K562 (cell line): ENCODE data around the gene DDX5. TPM values are rescaled to one million over a fixed set of nuclear protein-coding genes. Genes with fewer than 3 reads are reported as not detected.
A peak's percentile ranks its signal among the peaks of the same experiment; 100 is the strongest.

Experiments used
- HNRNPH1 ChIP-seq: fragments of 200-400 bp; formaldehyde crosslinking; optimal IDR thresholded peaks from 2 replicates; pipeline ENCODE3; 2017; ENCODE audit warnings: low read depth, mild to moderate bottlenecking, low read length, moderate library complexity
- SMAD4 ChIP-seq: fragments of 250-450 bp; sonication (Bioruptor Pico); conservative IDR thresholded peaks from 2 replicates; pipeline ENCODE4 v1.8.0; 2021; ENCODE audit warnings: inconsistent platforms, mild to moderate bottlenecking, moderate library complexity
- ZC3H4 ChIP-seq: sonication (generic); formaldehyde crosslinking; IDR thresholded peaks from 2 replicates; pipeline ENCODE4 v1.9.0; 2021; ENCODE audit warnings: missing genetic modification reagents, borderline replicate concordance
- ZNF263 ChIP-seq: sonication (generic); formaldehyde crosslinking; IDR thresholded peaks from 2 replicates; pipeline ENCODE4 v1.8.0; 2022; ENCODE audit warnings: mild to moderate bottlenecking, missing genetic modification reagents, borderline replicate concordance
- ZSCAN32 ChIP-seq: fragments of 450-650 bp; formaldehyde crosslinking; IDR thresholded peaks from 2 replicates; pipeline ENCODE4 v1.4.0; 2020; ENCODE audit warnings: mild to moderate bottlenecking, moderate library complexity
- polyA plus RNA-seq, 8 experiments: library from polyadenylated mRNA; depleted of rRNA in 4 of 8; stranded (reverse) in 5 of 8; unstranded in 3 of 8; fragments of >200 nt; fragmentation: Nextera tagmentation in 2 of 8; fragmentation: Illumina TruSeq in 1 of 8; extraction: Ambion mirVana in 2 of 8; extraction: Trizol in 1 of 8; gene quantifications; 2 replicates each; pipeline versions ENCODE4 v1.2.1 to v1.2.3, GENCODE V29; 2011 to 2014; ENCODE audit warnings: inconsistent platforms in 1 of 8, missing spikeins in 1 of 8
- total RNA-seq, 7 experiments: library from RNA; depleted of rRNA in 6 of 7; stranded (reverse); fragments of >200 nt in 6 of 7; fragmentation: Illumina TruSeq in 2 of 7; extraction: Trizol in 2 of 7; gene quantifications; 2 replicates each; pipeline versions ENCODE4 v1.2.1 to v1.2.3, GENCODE V29; 2011 to 2021; ENCODE audit warnings: low replicate concordance in 1 of 7
- TF ChIP-seq, protein P1 (sequence below): sonication (generic); formaldehyde crosslinking; IDR thresholded peaks from 2 replicates; pipeline ENCODE4 v1.8.0; 2022; ENCODE audit warnings: mild to moderate bottlenecking, missing genetic modification reagents
- TF ChIP-seq, protein P2 (sequence below): sonication (generic); formaldehyde crosslinking; IDR thresholded peaks from 2 replicates; pipeline ENCODE4 v1.8.0; 2023; ENCODE audit warnings: missing genetic modification reagents, mild to moderate bottlenecking, borderline replicate concordance
- TF ChIP-seq, protein P3 (sequence below), 2 experiments: IDR thresholded peaks; 2 replicates each; pipeline ENCODE4 v1.6.1; 2011; ENCODE audit warnings: borderline replicate concordance in 1 of 2, control low read depth in 1 of 2, low read depth in 1 of 2, low read length in 1 of 2, mild to moderate bottlenecking in 1 of 2, mixed read lengths in 1 of 2, moderate library complexity in 1 of 2; ENCODE audit not compliant: insufficient read depth in 1 of 2, insufficient read length in 1 of 2, poor library complexity in 1 of 2, severe bottlenecking in 1 of 2; ENCODE audit errors: extremely low read depth in 1 of 2
- TF ChIP-seq, protein P4 (sequence below): fragments of 450-650 bp; conservative IDR thresholded peaks from 2 replicates; pipeline ENCODE4 v1.6.1; 2016; ENCODE audit warnings: missing genetic modification characterization, low read depth, mild to moderate bottlenecking, missing compliant biosample characterization, moderate library complexity
- TF ChIP-seq, protein P5 (sequence below): fragments of 450-650 bp; formaldehyde crosslinking; IDR thresholded peaks from 2 replicates; pipeline ENCODE4 v1.4.0; 2022; ENCODE audit warnings: mild to moderate bottlenecking, moderate library complexity

The DDX5 gene
- total and polyA plus RNA-seq, 9 of the 15 experiments (the other 6 are each of a cell fraction or from before 2014, with no cell fraction given), result 306 to 1,639 (median 604) TPM

DNA sequence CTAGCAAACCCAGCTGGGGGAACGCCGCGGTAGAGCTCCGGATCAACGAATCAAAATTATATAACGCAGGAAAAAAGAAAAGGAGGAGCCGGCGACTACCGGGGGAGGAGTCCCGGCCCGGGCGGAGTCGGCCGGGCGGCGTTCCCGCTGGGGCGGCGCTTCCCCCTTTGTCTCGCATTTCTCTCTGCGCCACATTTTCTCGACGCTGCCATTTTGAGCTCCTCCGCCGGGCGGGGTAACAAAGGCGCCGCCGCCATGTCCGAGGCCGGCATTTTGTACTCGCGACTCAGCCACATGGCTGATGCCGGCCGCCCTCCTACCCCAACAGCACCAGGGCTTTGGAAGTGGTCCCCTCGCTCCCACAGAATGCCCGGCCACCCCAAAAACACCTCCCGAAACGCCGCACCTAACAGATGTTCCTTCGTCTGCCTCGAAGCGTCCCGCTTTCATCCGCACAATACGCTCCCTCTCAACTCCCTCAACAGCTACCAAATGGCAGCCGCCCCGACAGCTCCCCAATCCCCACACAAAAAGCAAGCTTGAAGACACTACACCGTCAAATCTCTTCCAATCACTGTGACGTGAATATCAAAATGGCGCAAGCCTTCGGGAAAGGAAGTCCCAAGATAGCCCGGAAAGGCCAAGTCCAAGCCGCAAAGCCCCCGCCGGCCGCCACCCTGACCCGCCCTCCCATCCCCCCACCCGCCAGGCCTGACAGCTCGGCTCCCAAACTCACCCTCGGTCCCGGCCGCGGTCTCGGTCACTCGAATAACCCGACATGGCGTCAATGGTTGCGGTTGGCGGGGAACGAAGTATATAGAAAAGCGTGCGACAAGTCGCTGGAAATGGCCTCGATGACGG lies 519 bp downstream of the DDX5 start (continued):
- peak; percentile 70; the same call in 1 of the 2 replicates for TF ChIP-seq ZNF263
- peak; percentile 59 for TF ChIP-seq HNRNPH1
- TF ChIP-seq, protein P1, sequence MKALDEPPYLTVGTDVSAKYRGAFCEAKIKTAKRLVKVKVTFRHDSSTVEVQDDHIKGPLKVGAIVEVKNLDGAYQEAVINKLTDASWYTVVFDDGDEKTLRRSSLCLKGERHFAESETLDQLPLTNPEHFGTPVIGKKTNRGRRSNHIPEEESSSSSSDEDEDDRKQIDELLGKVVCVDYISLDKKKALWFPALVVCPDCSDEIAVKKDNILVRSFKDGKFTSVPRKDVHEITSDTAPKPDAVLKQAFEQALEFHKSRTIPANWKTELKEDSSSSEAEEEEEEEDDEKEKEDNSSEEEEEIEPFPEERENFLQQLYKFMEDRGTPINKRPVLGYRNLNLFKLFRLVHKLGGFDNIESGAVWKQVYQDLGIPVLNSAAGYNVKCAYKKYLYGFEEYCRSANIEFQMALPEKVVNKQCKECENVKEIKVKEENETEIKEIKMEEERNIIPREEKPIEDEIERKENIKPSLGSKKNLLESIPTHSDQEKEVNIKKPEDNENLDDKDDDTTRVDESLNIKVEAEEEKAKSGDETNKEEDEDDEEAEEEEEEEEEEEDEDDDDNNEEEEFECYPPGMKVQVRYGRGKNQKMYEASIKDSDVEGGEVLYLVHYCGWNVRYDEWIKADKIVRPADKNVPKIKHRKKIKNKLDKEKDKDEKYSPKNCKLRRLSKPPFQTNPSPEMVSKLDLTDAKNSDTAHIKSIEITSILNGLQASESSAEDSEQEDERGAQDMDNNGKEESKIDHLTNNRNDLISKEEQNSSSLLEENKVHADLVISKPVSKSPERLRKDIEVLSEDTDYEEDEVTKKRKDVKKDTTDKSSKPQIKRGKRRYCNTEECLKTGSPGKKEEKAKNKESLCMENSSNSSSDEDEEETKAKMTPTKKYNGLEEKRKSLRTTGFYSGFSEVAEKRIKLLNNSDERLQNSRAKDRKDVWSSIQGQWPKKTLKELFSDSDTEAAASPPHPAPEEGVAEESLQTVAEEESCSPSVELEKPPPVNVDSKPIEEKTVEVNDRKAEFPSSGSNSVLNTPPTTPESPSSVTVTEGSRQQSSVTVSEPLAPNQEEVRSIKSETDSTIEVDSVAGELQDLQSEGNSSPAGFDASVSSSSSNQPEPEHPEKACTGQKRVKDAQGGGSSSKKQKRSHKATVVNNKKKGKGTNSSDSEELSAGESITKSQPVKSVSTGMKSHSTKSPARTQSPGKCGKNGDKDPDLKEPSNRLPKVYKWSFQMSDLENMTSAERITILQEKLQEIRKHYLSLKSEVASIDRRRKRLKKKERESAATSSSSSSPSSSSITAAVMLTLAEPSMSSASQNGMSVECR (CRISPR knock-in tag), result peak; percentile 19; the same call in 1 of the 2 replicates
- TF ChIP-seq, protein P2, sequence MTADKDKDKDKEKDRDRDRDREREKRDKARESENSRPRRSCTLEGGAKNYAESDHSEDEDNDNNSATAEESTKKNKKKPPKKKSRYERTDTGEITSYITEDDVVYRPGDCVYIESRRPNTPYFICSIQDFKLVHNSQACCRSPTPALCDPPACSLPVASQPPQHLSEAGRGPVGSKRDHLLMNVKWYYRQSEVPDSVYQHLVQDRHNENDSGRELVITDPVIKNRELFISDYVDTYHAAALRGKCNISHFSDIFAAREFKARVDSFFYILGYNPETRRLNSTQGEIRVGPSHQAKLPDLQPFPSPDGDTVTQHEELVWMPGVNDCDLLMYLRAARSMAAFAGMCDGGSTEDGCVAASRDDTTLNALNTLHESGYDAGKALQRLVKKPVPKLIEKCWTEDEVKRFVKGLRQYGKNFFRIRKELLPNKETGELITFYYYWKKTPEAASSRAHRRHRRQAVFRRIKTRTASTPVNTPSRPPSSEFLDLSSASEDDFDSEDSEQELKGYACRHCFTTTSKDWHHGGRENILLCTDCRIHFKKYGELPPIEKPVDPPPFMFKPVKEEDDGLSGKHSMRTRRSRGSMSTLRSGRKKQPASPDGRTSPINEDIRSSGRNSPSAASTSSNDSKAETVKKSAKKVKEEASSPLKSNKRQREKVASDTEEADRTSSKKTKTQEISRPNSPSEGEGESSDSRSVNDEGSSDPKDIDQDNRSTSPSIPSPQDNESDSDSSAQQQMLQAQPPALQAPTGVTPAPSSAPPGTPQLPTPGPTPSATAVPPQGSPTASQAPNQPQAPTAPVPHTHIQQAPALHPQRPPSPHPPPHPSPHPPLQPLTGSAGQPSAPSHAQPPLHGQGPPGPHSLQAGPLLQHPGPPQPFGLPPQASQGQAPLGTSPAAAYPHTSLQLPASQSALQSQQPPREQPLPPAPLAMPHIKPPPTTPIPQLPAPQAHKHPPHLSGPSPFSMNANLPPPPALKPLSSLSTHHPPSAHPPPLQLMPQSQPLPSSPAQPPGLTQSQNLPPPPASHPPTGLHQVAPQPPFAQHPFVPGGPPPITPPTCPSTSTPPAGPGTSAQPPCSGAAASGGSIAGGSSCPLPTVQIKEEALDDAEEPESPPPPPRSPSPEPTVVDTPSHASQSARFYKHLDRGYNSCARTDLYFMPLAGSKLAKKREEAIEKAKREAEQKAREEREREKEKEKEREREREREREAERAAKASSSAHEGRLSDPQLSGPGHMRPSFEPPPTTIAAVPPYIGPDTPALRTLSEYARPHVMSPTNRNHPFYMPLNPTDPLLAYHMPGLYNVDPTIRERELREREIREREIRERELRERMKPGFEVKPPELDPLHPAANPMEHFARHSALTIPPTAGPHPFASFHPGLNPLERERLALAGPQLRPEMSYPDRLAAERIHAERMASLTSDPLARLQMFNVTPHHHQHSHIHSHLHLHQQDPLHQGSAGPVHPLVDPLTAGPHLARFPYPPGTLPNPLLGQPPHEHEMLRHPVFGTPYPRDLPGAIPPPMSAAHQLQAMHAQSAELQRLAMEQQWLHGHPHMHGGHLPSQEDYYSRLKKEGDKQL (CRISPR knock-in tag), result no peak
- TF ChIP-seq, protein P3, sequence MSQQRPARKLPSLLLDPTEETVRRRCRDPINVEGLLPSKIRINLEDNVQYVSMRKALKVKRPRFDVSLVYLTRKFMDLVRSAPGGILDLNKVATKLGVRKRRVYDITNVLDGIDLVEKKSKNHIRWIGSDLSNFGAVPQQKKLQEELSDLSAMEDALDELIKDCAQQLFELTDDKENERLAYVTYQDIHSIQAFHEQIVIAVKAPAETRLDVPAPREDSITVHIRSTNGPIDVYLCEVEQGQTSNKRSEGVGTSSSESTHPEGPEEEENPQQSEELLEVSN (IDR thresholded peaks at IDR 0.05; ENCODE audit: borderline replicate concordance in 1 of 2, extremely low read depth in 1 of 2, insufficient read depth in 1 of 2, insufficient read length in 1 of 2, low read depth in 1 of 2, low read length in 1 of 2, poor library complexity in 1 of 2, severe bottlenecking in 1 of 2), result peak in 1 of 2 experiments; percentile 13
- no peak; the same call in 1 of the 2 replicates for TF ChIP-seq SMAD4 (CRISPR knock-in tag)
- no peak for TF ChIP-seq ZSCAN32
- TF ChIP-seq, protein P4, sequence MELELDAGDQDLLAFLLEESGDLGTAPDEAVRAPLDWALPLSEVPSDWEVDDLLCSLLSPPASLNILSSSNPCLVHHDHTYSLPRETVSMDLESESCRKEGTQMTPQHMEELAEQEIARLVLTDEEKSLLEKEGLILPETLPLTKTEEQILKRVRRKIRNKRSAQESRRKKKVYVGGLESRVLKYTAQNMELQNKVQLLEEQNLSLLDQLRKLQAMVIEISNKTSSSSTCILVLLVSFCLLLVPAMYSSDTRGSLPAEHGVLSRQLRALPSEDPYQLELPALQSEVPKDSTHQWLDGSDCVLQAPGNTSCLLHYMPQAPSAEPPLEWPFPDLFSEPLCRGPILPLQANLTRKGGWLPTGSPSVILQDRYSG (tag), result no peak
- TF ChIP-seq, protein P5, sequence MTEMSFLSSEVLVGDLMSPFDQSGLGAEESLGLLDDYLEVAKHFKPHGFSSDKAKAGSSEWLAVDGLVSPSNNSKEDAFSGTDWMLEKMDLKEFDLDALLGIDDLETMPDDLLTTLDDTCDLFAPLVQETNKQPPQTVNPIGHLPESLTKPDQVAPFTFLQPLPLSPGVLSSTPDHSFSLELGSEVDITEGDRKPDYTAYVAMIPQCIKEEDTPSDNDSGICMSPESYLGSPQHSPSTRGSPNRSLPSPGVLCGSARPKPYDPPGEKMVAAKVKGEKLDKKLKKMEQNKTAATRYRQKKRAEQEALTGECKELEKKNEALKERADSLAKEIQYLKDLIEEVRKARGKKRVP (CRISPR knock-in tag), result 0 out of 2 replicates have a peak, but pooled peaks have one; percentile 42
- peak; percentile 100 for TF ChIP-seq ZC3H4 (CRISPR knock-in tag)
